ENCODE results near the gene TUBA1A.
"Not testable (repeated sequence)": the region's sequence is repeated elsewhere in the genome, so short reads cannot be mapped to it uniquely, and the experiment has no call there.

TUBA1A gene

DNA sequence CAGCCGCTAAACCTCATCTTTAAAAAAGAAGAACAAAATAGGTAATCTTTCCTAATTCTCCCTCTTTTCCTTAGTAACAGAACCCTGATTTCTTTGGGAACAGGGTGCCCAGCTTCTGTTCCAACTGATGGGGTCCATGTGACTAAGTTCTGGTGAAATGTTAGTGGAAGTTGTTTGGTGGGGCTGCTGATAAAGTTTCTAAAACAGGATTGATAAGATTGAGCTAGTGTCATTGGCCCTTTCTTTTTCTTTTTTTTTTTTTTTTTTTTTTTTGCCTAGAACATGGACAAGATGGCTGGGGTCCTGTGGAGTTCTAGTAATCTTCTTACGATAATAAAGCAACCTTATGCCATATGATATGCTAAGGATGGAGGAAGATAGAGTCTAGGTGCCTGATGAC lies 41.5 kb downstream of the TUBA1A start:
- DNase-seq (ENCODE audit: low read depth) = no peak

DNA sequence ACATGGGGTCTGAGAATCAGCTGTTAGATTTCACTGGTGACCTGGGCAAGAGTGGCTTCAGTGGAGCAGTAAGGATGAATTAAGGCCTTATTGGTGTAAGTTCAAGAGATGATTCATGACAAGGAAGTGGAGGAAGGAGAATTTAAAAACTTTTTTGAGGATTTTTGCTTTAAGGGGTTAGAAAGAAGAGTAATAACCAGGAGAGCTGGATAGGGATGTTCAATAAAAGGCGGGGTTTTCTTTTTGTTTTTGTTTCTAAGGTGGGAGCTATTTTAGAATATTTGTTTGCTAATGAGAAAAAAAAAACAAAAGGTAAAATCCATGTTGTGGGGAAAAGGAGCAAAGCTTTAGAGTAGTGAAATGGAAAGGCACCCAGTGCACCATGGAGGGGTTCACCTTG lies 42.5 kb downstream of the TUBA1A start:
- no peak for DNase-seq (ENCODE audit: low read depth)

DNA sequence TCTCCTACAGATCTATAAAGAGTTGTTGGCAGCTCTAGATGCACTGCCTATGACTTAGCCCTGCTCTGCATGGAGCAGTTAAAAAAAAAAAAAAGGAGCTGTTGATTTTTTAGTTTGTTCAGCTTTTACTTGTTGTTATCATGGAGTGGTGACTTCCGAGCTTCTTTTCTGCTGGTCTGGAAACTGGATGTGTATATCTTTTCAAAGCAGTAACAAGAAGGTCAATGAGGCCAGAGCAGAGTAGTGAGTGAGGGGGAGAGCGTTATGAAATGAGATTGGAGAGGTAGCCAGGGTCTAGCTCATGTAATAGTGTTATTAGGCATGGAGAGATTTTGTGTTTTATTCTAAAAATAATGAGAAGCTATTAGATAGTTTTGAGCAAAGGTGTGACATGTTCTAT lies 44.5 kb downstream of the TUBA1A start:
- DNase-seq (ENCODE audit: low read depth) = no peak

DNA sequence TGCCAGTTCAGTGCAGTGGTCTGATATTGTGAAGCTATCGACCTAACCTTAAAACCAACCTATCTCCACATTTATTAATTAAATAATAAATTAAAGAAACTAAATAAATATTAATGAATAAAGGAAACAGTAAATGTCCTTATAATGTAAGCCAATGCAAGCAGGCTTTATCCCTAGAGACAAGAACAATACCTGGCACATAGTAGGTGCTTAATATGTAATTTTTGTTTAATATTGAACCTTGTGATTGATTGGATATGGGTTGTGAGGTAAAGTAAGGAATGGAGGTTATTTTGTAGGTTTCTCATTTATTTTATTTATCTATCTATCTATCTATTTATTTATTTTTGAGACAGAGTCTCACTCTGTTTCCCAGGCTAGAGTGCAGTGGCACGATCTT lies 49.9 kb downstream of the TUBA1A start:
- no peak for DNase-seq (ENCODE audit: low read depth)

DNA sequence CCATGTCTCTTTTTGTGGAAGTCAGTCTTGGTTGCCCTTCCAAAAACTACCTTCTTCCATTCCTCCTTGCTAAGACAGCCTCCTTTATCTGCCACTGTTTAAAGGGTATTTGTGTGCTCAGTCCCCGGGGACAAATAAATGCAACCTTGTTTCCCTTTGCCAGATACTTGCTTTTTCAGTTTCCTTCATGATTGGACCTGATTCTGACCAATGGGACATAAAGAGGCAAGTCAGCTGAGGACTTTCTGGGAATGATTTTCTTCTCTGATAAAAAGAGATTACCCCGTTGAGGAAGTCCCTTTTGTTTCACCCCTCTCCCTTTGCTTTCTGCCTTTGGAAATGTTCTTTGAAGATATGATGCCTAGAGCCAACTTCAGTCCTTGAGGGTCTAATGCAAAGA lies 50.3 kb downstream of the TUBA1A start:
- no peak for DNase-seq (ENCODE audit: low read depth)

DNA sequence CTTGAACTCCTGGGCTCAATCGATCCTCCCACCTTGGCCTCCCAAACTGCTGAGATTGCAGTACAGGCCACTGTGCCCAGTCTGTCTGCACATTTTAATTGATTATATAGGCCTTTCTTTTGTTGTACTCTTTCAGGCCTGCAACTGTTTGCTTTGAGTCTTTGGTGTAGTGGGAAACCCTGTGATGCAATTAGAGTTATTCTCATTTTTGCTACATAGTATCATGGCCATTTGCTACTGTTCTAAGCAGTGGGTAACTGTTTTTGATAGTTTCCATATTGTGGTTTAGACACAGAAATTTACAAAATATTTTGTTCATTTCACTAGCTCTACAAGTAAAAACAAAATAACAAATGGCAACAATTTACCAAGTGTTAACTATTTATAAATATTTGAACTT lies 51.4 kb downstream of the TUBA1A start:
- DNase-seq (ENCODE audit: low read depth) = no peak

DNA sequence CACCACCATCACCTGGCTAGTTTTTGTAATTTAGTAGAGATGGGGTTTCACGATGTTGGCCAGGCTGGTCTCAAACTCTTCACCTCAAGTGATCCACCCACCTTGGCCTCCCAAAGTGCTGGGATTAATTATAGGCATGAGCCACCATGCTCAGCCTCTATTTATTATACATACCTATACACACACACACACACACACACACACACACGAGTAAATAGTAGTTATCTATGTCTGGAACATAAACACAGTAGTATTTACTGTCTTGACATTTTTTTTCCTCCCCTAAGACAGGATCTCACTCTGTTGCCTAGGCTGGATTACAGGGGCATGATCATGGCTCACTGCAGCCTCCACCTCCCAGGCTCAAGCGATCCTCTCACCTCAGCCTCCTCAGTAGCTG lies 51.9 kb downstream of the TUBA1A start:
- not testable (repeated sequence) for DNase-seq (ENCODE audit: low read depth)
